ENCODE measurements around the gene GALE. TPM values are rescaled to one million over a fixed set of nuclear protein-coding genes. Genes with fewer than 3 reads are reported as not detected.
"Not testable (repeated sequence)": the region's sequence is repeated elsewhere in the genome, so short reads cannot be mapped to it uniquely, and the experiment has no call there.

Gene GALE
- polyA plus RNA-seq, 1 donor (not counting 4 experiments of a cell fraction or from before 2014, with no cell fraction given), result 52.8 TPM

GRCh38 chr1:23803674-23804073, 3.1 kb upstream of the GALE start:
- Histone ChIP-seq H2AFZ (ENCODE audit: control insufficient read depth, low read length) (no peak overlapping the region), H3K9me3 (ENCODE audit: control insufficient read depth, low read depth, low read length) (no peaks in the 10 kb centered on the region), H3K27ac (ENCODE audit: control insufficient read depth, insufficient read depth, low read length) (no peak overlapping the region), H3K79me2 (ENCODE audit: control insufficient read depth, insufficient read depth, low read length) (peaks cover 1% of the 10 kb centered on the region), H4K20me1 (ENCODE audit: control insufficient read depth, extremely low read depth, insufficient read depth, low read length) (no peaks in the 10 kb centered on the region), H3K9ac (ENCODE audit: control insufficient read depth, extremely low read depth, insufficient read depth, low read length) (no peak overlapping the region), H3K4me1 (ENCODE audit: control insufficient read depth, extremely low read depth, insufficient read depth, low read length) (peaks cover 13% of the 10 kb centered on the region), H3K36me3 (ENCODE audit: control insufficient read depth in 2 of 2, extremely low read depth in 1 of 2, insufficient read depth in 2 of 2, low read length in 2 of 2) (peaks cover 5 to 9% of the 10 kb centered on the region in 2 experiments), H3K9me1 (ENCODE audit: control insufficient read depth, extremely low read depth, insufficient read depth, low read length) (no peaks in the 10 kb centered on the region), H3K4me3 (ENCODE audit: control insufficient read depth in 2 of 3, extremely low read depth in 1 of 3, insufficient read depth in 2 of 3, low read depth in 1 of 3, low read length in 3 of 3) (no peak overlapping the region), H3K4me2 (ENCODE audit: control insufficient read depth, extremely low read depth, insufficient read depth, low read depth, low read length) (no peak overlapping the region), H3K27me3 (ENCODE audit: control insufficient read depth, extremely low read depth, insufficient read depth, low read length) (no peaks in the 10 kb centered on the region)
- TF ChIP-seq EZH2 (IDR thresholded peaks at IDR 0.05; ENCODE audit: low read length), result no peak
- no peak for TF ChIP-seq CTCF (optimal IDR thresholded peaks at IDR 0.05 in 1 of 3, IDR thresholded peaks at IDR 0.05 in 1 of 3, conservative IDR thresholded peaks at IDR 0.05 in 1 of 3; ENCODE audit: extremely low read depth in 1 of 3, insufficient read depth in 2 of 3, low read length in 3 of 3)
- dilution Hi-C loops (cut with MboI; ENCODE audit: extremely low pct_ligation_motif_present, low sequenced_read_pairs), result no loop called here
- DNase-seq (ENCODE audit: low read depth, low spot score), result no peak
- FAIRE-seq, result no peak

GRCh38 chr1:23802809-23803342, 2.3 kb upstream of the GALE start:
- H2AFZ ChIP-seq (ENCODE audit: control insufficient read depth, low read length); H3K27me3 ChIP-seq (ENCODE audit: control insufficient read depth, extremely low read depth, insufficient read depth, low read length); H3K9me3 ChIP-seq (ENCODE audit: control insufficient read depth, low read depth, low read length); H3K27ac ChIP-seq (ENCODE audit: control insufficient read depth, insufficient read depth, low read length); dilution Hi-C loops (cut with MboI; ENCODE audit: extremely low pct_ligation_motif_present, low sequenced_read_pairs); H3K9ac ChIP-seq (ENCODE audit: control insufficient read depth, extremely low read depth, insufficient read depth, low read length); FAIRE-seq; H3K4me2 ChIP-seq (ENCODE audit: control insufficient read depth, extremely low read depth, insufficient read depth, low read depth, low read length); H4K20me1 ChIP-seq (ENCODE audit: control insufficient read depth, extremely low read depth, insufficient read depth, low read length); H3K4me3 ChIP-seq (ENCODE audit: control insufficient read depth in 2 of 3, extremely low read depth in 1 of 3, insufficient read depth in 2 of 3, low read depth in 1 of 3, low read length in 3 of 3); H3K79me2 ChIP-seq (ENCODE audit: control insufficient read depth, insufficient read depth, low read length); H3K9me1 ChIP-seq (ENCODE audit: control insufficient read depth, extremely low read depth, insufficient read depth, low read length); DNase-seq (ENCODE audit: low read depth, low spot score): not testable (repeated sequence)
- Histone ChIP-seq H3K36me3 (ENCODE audit: control insufficient read depth in 2 of 2, extremely low read depth in 1 of 2, insufficient read depth in 2 of 2, low read length in 2 of 2) (peaks cover 10% of the 10 kb centered on the region in 2 experiments), H3K4me1 (ENCODE audit: control insufficient read depth, extremely low read depth, insufficient read depth, low read length) (peaks cover 14% of the 10 kb centered on the region)

GRCh38 chr1:23801876-23802275, 1.3 kb upstream of the GALE start:
- no peak for FAIRE-seq
- no peak overlapping the region for H3K4me3 ChIP-seq (ENCODE audit: control insufficient read depth in 2 of 3, extremely low read depth in 1 of 3, insufficient read depth in 2 of 3, low read depth in 1 of 3, low read length in 3 of 3)

More at GRCh38 chr1:23801876-23802275, 1.3 kb upstream of the GALE start:
- peaks cover 14% of the 10 kb centered on the region for H3K4me1 ChIP-seq (ENCODE audit: control insufficient read depth, extremely low read depth, insufficient read depth, low read length)
- H3K4me2 ChIP-seq (ENCODE audit: control insufficient read depth, extremely low read depth, insufficient read depth, low read depth, low read length), result no peak overlapping the region
- H2AFZ ChIP-seq (ENCODE audit: control insufficient read depth, low read length), result no peak overlapping the region
- H3K27me3 ChIP-seq (ENCODE audit: control insufficient read depth, extremely low read depth, insufficient read depth, low read length), result no peaks in the 10 kb centered on the region
- no peak overlapping the region for H3K9ac ChIP-seq (ENCODE audit: control insufficient read depth, extremely low read depth, insufficient read depth, low read length)
- H3K9me1 ChIP-seq (ENCODE audit: control insufficient read depth, extremely low read depth, insufficient read depth, low read length), result no peaks in the 10 kb centered on the region
- peaks cover 16 to 18% of the 10 kb centered on the region in 2 experiments for H3K36me3 ChIP-seq (ENCODE audit: control insufficient read depth in 2 of 2, extremely low read depth in 1 of 2, insufficient read depth in 2 of 2, low read length in 2 of 2)
- H3K27ac ChIP-seq (ENCODE audit: control insufficient read depth, insufficient read depth, low read length), result no peak overlapping the region
- DNase-seq (ENCODE audit: low read depth, low spot score), result no peak
- peaks cover 1% of the 10 kb centered on the region for H3K79me2 ChIP-seq (ENCODE audit: control insufficient read depth, insufficient read depth, low read length)
- no peak for TF ChIP-seq EZH2 (IDR thresholded peaks at IDR 0.05; ENCODE audit: low read length)
- no peak for TF ChIP-seq CTCF (optimal IDR thresholded peaks at IDR 0.05 in 1 of 3, IDR thresholded peaks at IDR 0.05 in 1 of 3, conservative IDR thresholded peaks at IDR 0.05 in 1 of 3; ENCODE audit: extremely low read depth in 1 of 3, insufficient read depth in 2 of 3, low read length in 3 of 3)
- dilution Hi-C loops (cut with MboI; ENCODE audit: extremely low pct_ligation_motif_present, low sequenced_read_pairs), result no loop called here
- no peaks in the 10 kb centered on the region for H3K9me3 ChIP-seq (ENCODE audit: control insufficient read depth, low read depth, low read length)
- no peaks in the 10 kb centered on the region for H4K20me1 ChIP-seq (ENCODE audit: control insufficient read depth, extremely low read depth, insufficient read depth, low read length)

All from keratinocyte (primary cell).